K562 (cell line): Measurements from ENCODE around the gene PEX5L. TPM values are rescaled to one million over a fixed set of nuclear protein-coding genes. Genes with fewer than 3 reads are reported as not detected.
A peak's percentile ranks its signal among the peaks of the same experiment; 100 is the strongest.

Experiments used
- ATAC-seq: fragments of 200-7000 bp; cut with Tn5 transposase; 3 replicates; pipeline ENCODE4 v1.9.1; 2020; ENCODE audit warnings: moderate library complexity
- Bru-seq: library from RNA; stranded (reverse); fragments of 400-500 nt; gene quantifications from one replicate; lab custom pipeline; 2021; lab: Mats Ljungman, UMichigan
- BruChase-seq, 2 experiments: library from RNA; stranded (reverse); fragments of 400-500 nt; gene quantifications; one replicate each; lab custom pipeline; 2021; lab: Mats Ljungman, UMichigan
- BruUV-seq: library from RNA; stranded (reverse); fragments of 400-500 nt; replicated peaks from 2 replicates; lab custom pipeline; 2021; lab: Mats Ljungman, UMichigan
- CTCF ChIA-PET: fragments of 300-600 bp; formaldehyde crosslinking; extraction: SDS; loops from one replicate; lab custom pipeline; 2021; ENCODE audit warnings: low intra/inter-chr PET ratio; lab: Yijun Ruan, JAX
- POLR2A ChIA-PET: fragments of 300-600, 350-650 bp; sonication (Branson Sonifier 250); formaldehyde crosslinking; extraction: SDS; loops from one replicate; lab custom pipeline; 2021; ENCODE audit warnings: antibody characterized with exemption, inconsistent platforms; lab: Yijun Ruan, JAX
- DNase-seq, 4 experiments: peaks; one replicate each; pipeline versions ENCODE4 v3.0.0 to v3.0.0-alpha.2; 2011 to 2018; ENCODE audit warnings: low spot score in 3 of 4, mixed read lengths in 3 of 4; ENCODE audit errors: extremely low read depth in 1 of 4
- FAIRE-seq: peaks from 2 replicates; lab custom pipeline; 2011; peaks lifted over from hg19 to GRCh38; lab: Jason Lieb, UNC
- H2AFZ ChIP-seq: 2 replicates; pipeline ENCODE4 v1.6.0; 2011; ENCODE audit warnings: low read depth, low read length, control low read depth, inconsistent platforms
- H3K27ac ChIP-seq: fragments of 200-600 bp; 3 replicates; pipeline ENCODE4 v1.8.0; 2011; ENCODE audit warnings: low read depth, mild to moderate bottlenecking, control low read depth, inconsistent platforms, low read length, moderate library complexity, mixed read lengths; ENCODE audit errors: extremely low read depth
- H3K27me3 ChIP-seq, 2 experiments: fragments of 300-600 bp in 1 of 2; 2 replicates in 1 of 2; 3 replicates in 1 of 2; pipeline versions ENCODE4 v1.6.0 to v1.8.0; 2011; ENCODE audit warnings: inconsistent platforms in 2 of 2, low read length in 2 of 2, mild to moderate bottlenecking in 1 of 2, mixed read lengths in 1 of 2, moderate library complexity in 1 of 2; ENCODE audit not compliant: control insufficient read depth in 2 of 2, insufficient read depth in 2 of 2
- H3K36me3 ChIP-seq: fragments of 300-600 bp; 3 replicates; pipeline ENCODE4 v1.8.0; 2011; ENCODE audit warnings: mild to moderate bottlenecking, low read length, inconsistent platforms; ENCODE audit not compliant: control insufficient read depth, insufficient read depth
- H3K4me1 ChIP-seq, 2 experiments: fragments of 200-600 bp in 1 of 2; replicated peaks in 1 of 2; 2 replicates in 1 of 2; 3 replicates in 1 of 2; pipeline versions ENCODE4 v1.5.1 to v1.8.0; 2011; ENCODE audit warnings: inconsistent platforms in 2 of 2, low read length in 2 of 2, mild to moderate bottlenecking in 1 of 2, mixed read lengths in 1 of 2, moderate library complexity in 1 of 2; ENCODE audit not compliant: control insufficient read depth in 2 of 2, insufficient read depth in 2 of 2
- H3K4me2 ChIP-seq: 2 replicates; pipeline ENCODE4 v1.6.1; 2011; ENCODE audit warnings: low read length, control low read depth, inconsistent platforms, mixed read lengths; ENCODE audit not compliant: insufficient read depth
- H3K4me3 ChIP-seq: fragments of 200-600 bp; sonication (generic), shearing (Covaris generic); 2 replicates; pipeline ENCODE4 v1.5.1; 2016; ENCODE audit warnings: control low read depth, inconsistent platforms
- H3K79me2 ChIP-seq: fragments of 200-600 bp; 3 replicates; pipeline ENCODE4 v1.8.0; 2011; ENCODE audit warnings: low read length, inconsistent platforms; ENCODE audit not compliant: control insufficient read depth, insufficient read depth
- H3K9ac ChIP-seq, 2 experiments: 2 replicates each; pipeline versions ENCODE4 v1.6.0 to v1.6.1; 2011; ENCODE audit warnings: low read depth in 2 of 2, low read length in 2 of 2, control low read depth in 1 of 2, inconsistent platforms in 1 of 2, mild to moderate bottlenecking in 1 of 2, mixed read lengths in 1 of 2; ENCODE audit not compliant: insufficient read depth in 1 of 2
- H3K9me1 ChIP-seq: one replicate; pipeline ENCODE4 v1.6.0; 2011; ENCODE audit warnings: inconsistent platforms, mild to moderate bottlenecking, low read length, moderate library complexity; ENCODE audit not compliant: control insufficient read depth, insufficient read depth
- H3K9me3 ChIP-seq: replicated peaks from 2 replicates; pipeline ENCODE4 v1.5.1; 2011; ENCODE audit warnings: low read depth, low read length, inconsistent platforms; ENCODE audit not compliant: control insufficient read depth, insufficient read depth
- H4K20me1 ChIP-seq: replicated peaks from 2 replicates; pipeline ENCODE4 v1.6.1; 2011; ENCODE audit warnings: low read length, inconsistent platforms, mixed read lengths; ENCODE audit not compliant: control insufficient read depth, insufficient read depth
- ILK ChIP-seq: fragments of 450-650 bp; IDR thresholded peaks from 2 replicates; pipeline ENCODE4 v1.6.1; 2016; ENCODE audit warnings: missing genetic modification characterization, low read depth, mild to moderate bottlenecking, missing compliant biosample characterization, moderate library complexity, borderline replicate concordance
- REST ChIP-seq, 2 experiments: fragments of 450-650 bp; formaldehyde crosslinking in 1 of 2; IDR thresholded peaks; 2 replicates each; pipeline versions ENCODE4 v1.4.0 to v1.6.1; 2014 to 2020; ENCODE audit warnings: mild to moderate bottlenecking in 2 of 2, borderline replicate concordance in 1 of 2, low read depth in 1 of 2
- WGBS: fragments of 100-300 bp; shearing (Covaris generic); methylation state at CpG from one replicate; pipeline ENCODE4 v1.1.6; 2016; ENCODE audit warnings: low coverage, mixed read lengths; ENCODE audit not compliant: insufficient coverage; ENCODE audit errors: missing lambda C conversion rate; 5-methylcytosine and 5-hydroxymethylcytosine counted together
- in situ Hi-C: fragments of 300-500 bp; cut with MboI; formaldehyde crosslinking; loops from 4 replicates; pipeline ENCODE4 v1.15.0; 2018; ENCODE audit warnings: inconsistent platforms, mixed read lengths
- intact Hi-C: fragments of 100-400 bp; cut with micrococcal nuclease; formaldehyde crosslinking; loops from 2 replicates; pipeline ENCODE4 v1.14.2; 2022
- long read RNA-seq, 3 experiments: library from polyadenylated mRNA in 2 of 3; library from RNA in 1 of 3; unstranded in 2 of 3; stranded (forward) in 1 of 3; transcript quantifications; one replicate each; pipeline ENCODE4 v2.0.0, GENCODE V29; 2019 to 2022
- polyA minus RNA-seq, 3 experiments: library from RNA; depleted of rRNA, polyadenylated mRNA; stranded (reverse); fragments of >200 nt; gene quantifications; 2 replicates each; pipeline ENCODE4 v1.2.3, GENCODE V29; 2011
- polyA plus RNA-seq, 8 experiments: library from polyadenylated mRNA; depleted of rRNA in 4 of 8; stranded (reverse) in 5 of 8; unstranded in 3 of 8; fragments of >200 nt; fragmentation: Nextera tagmentation in 2 of 8; fragmentation: Illumina TruSeq in 1 of 8; extraction: Ambion mirVana in 2 of 8; extraction: Trizol in 1 of 8; gene quantifications; 2 replicates each; pipeline versions ENCODE4 v1.2.1 to v1.2.3, GENCODE V29; 2011 to 2014; ENCODE audit warnings: inconsistent platforms in 1 of 8, missing spikeins in 1 of 8
- total RNA-seq, 7 experiments: library from RNA; depleted of rRNA in 6 of 7; stranded (reverse); fragments of >200 nt in 6 of 7; fragmentation: Illumina TruSeq in 2 of 7; extraction: Trizol in 2 of 7; gene quantifications; 2 replicates each; pipeline versions ENCODE4 v1.2.1 to v1.2.3, GENCODE V29; 2011 to 2021; ENCODE audit warnings: low replicate concordance in 1 of 7

PEX5L gene
- total RNA-seq (2011; cell fraction: chromatin; rRNA removed; ENCODE audit: low replicate concordance), result not detected in 2 replicates
- not detected in 2 replicates for total RNA-seq (2011; cell fraction: nucleolus; rRNA removed)
- total RNA-seq (2011; cell fraction: nucleoplasm; rRNA removed), result not detected in 2 replicates
- total RNA-seq (2014; rRNA removed) (not detected in 2 replicates), total RNA-seq (2014; rRNA removed; fragmentation: Illumina TruSeq; extraction: Trizol) (not detected in 2 replicates), total RNA-seq (2015; rRNA removed; fragmentation: Illumina TruSeq; extraction: Trizol) (not detected in 2 replicates), total RNA-seq (2021) (not detected in 2 replicates), polyA plus RNA-seq (2011; rRNA removed) (not detected in 2 replicates), polyA plus RNA-seq (2014; fragmentation: Illumina TruSeq; extraction: Trizol) (not detected in 2 replicates), polyA plus RNA-seq (2014; fragmentation: Nextera tagmentation; extraction: Ambion mirVana) (not detected), polyA plus RNA-seq (2014; rRNA removed) (not detected in 2 replicates), polyA minus RNA-seq (2011; rRNA and poly(A)+ RNA removed) (not detected in 2 replicates), Bru-seq, nascent RNA (percentile 3 among the genes with signal in this experiment), BruChase-seq, experiment 1, labeled RNA remaining after a 2-hour chase (percentile 3 among the genes with signal in this experiment), BruChase-seq, experiment 2, labeled RNA remaining after a 6-hour chase (percentile 1 among the genes with signal in this experiment)
- not detected in 2 replicates for polyA plus RNA-seq (2011; cell fraction: cytosol; rRNA removed)
- polyA plus RNA-seq (2011; cell fraction: nucleus; rRNA removed), result not detected in 2 replicates
- not detected in 2 replicates for polyA plus RNA-seq (2012)
- polyA minus RNA-seq (2011; cell fraction: cytosol; rRNA and poly(A)+ RNA removed), result not detected in 2 replicates
- polyA minus RNA-seq (2011; cell fraction: nucleus; rRNA and poly(A)+ RNA removed), result not detected in 2 replicates
- long read RNA-seq, experiment 1, result 0 reads
- long read RNA-seq, experiment 2, result 0 reads
- long read RNA-seq, experiment 3, result 0 reads

DNA sequence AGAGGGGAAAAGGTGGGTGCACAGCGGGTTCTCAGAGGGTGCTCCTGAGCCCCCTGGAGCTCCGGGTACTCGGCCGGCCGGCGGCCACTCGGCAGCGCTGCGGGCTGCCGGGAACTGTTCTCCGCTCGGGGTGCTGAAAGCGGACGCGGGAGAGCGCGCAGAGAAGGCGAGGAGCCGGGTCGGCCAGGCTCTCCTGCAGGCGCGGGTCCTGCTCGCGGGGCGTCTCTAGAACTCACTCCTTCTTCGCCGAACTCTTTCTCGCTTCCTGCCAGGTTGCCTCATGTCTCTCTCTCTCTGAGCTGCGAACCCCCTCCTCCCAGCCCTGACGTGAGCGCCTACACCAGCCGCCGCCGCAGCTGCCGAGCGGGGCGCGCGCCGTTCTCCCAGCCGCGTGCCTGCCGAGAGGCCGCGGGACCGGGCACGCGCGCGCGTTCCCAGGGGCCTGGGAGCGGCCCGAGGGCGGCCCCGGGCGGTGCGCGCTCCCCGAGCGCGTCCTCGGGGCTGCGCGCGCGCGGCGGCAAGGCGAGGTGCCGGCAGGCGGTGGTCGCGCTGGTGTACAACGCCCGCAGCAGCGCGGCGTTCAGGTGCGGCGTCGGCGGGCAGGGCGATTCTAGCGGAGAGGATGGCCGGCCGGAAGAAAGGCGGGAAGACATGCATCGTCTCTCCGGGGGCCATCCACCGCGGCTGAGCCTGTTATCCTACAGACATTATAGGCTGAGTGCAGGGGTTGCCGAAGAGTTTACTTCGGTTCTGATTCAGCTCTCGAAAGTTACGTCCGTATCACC is at the start of gene PEX5L:
TSS of gene PEX5L (minus strand) at position 267 of the 785 bp plus-strand sequence. CDS start 338 bp downstream, outside the sequence.
- no peak for FAIRE-seq
- Histone ChIP-seq H3K27me3 (no peaks in the 10 kb centered on the region), H3K27ac (no peak within 1 kb of the TSS)
- ChIA-PET CTCF (no interaction called here), POLR2A (no interaction called here)
- intact Hi-C loops, result no loop called here
- TF ChIP-seq ILK (tag) (no peak), REST (IDR thresholded peaks at IDR 0.05; ENCODE audit: borderline replicate concordance) (0 out of 2 replicates have a peak, but pooled peaks have one; percentile 37), REST (CRISPR knock-in tag; IDR thresholded peaks at IDR 0.05; ENCODE audit: low read depth) (no peak)
- TF ChIP-seq, all 486 proteins: peak for 1
- in situ Hi-C loops, result no loop called here
- ATAC-seq (no peak), DNase-seq (peak in 1 of 4 experiments; percentile 2)
- 9% methylated on average over 30 of the region's 96 CpGs for WGBS
- Histone ChIP-seq H3K4me3 (no peak within 1 kb of the TSS), H3K9ac (no peak within 1 kb of the TSS), H3K9me3 (no peaks in the 10 kb centered on the region), H3K36me3 (no peaks in the 10 kb centered on the region), H3K79me2 (no peaks in the 10 kb centered on the region), H4K20me1 (no peaks in the 10 kb centered on the region), H3K4me1 (0 out of 5 replicates have a peak, but pooled peaks cover 0 to 4% of the 10 kb centered on the region in 2 experiments), H3K9me1 (no peaks in the 10 kb centered on the region), H2AFZ (no peak within 1 kb of the TSS), H3K4me2 (no peak within 1 kb of the TSS)
- BruUV-seq, result no TSS peak
